HG03442 (cell line): ENCODE results near the gene VEGFA.

Experiments
- ATAC-seq: cut with Tn5 transposase; IDR thresholded peaks from one replicate; pipeline ENCODE4 v1.9.1; 2021; ENCODE audit warnings: mild to moderate bottlenecking, moderate library complexity; ENCODE audit not compliant: unreplicated experiment

The VEGFA gene

DNA sequence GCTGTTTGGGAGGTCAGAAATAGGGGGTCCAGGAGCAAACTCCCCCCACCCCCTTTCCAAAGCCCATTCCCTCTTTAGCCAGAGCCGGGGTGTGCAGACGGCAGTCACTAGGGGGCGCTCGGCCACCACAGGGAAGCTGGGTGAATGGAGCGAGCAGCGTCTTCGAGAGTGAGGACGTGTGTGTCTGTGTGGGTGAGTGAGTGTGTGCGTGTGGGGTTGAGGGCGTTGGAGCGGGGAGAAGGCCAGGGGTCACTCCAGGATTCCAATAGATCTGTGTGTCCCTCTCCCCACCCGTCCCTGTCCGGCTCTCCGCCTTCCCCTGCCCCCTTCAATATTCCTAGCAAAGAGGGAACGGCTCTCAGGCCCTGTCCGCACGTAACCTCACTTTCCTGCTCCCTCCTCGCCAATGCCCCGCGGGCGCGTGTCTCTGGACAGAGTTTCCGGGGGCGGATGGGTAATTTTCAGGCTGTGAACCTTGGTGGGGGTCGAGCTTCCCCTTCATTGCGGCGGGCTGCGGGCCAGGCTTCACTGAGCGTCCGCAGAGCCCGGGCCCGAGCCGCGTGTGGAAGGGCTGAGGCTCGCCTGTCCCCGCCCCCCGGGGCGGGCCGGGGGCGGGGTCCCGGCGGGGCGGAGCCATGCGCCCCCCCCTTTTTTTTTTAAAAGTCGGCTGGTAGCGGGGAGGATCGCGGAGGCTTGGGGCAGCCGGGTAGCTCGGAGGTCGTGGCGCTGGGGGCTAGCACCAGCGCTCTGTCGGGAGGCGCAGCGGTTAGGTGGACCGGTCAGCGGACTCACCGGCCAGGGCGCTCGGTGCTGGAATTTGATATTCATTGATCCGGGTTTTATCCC is at the start of gene VEGFA:
VEGFA (plus strand) TSS at position 686 of the 846 bp plus-strand sequence.
- ATAC-seq = peak; percentile 38

GRCh38 chr6:43720999-43721398 is 49.0 kb upstream of the VEGFA start:
- no peak for ATAC-seq

DNA sequence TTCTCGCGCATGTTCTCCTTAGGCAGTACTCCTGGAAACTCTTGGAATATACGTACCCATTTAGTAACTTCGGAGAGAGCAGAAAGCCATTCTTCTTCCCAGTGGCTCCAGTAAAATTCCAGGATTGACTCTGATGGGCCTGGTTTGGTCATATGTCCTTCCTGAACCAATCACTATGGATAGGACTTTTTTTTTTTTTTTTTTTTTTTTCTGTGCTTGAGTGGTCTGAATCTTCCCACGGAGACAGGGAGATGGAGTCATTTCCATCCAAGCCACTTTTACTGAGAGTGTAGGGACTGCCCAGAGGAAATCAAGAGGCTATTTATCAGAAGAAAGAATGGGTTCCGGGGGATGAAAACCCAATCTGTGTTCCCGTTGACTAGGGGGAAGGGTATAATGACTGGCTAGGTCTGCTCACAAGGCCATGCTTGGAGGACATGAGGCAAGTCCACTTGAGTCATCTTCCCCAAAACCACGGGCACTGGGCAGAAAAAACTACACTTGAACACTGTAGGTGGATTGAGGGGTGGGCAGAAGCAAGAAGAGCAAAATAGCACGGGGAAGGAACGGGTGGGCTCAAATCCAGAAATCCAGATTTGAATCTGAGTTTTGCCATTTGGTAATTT is 47.0 kb upstream of the VEGFA start:
- ATAC-seq = no peak

- peak; percentile 68 for ATAC-seq
These were observed 46.2 kb upstream of the VEGFA start for GRCh38 chr6:43723737-43724295.

DNA sequence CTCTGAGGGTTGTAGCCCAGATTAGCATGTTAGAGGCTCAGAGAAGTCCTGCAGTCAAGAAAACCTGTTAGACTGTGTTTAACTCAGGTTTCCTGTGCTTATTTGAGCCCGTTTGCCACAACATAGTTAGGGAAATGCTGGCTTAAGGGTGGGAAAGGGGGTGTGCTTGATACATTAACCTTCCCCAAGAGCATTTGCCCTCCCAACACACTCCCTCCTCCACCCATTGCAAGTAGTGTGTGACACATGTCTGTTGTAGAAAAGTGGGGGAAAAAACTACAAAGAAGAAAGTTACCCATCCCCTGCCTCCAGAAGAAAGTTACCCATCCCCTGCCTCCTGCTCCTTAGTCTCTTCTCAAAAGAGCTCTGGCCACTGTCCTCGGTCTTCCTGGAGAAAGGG is 45.7 kb upstream of the VEGFA start:
- ATAC-seq = no peak

DNA sequence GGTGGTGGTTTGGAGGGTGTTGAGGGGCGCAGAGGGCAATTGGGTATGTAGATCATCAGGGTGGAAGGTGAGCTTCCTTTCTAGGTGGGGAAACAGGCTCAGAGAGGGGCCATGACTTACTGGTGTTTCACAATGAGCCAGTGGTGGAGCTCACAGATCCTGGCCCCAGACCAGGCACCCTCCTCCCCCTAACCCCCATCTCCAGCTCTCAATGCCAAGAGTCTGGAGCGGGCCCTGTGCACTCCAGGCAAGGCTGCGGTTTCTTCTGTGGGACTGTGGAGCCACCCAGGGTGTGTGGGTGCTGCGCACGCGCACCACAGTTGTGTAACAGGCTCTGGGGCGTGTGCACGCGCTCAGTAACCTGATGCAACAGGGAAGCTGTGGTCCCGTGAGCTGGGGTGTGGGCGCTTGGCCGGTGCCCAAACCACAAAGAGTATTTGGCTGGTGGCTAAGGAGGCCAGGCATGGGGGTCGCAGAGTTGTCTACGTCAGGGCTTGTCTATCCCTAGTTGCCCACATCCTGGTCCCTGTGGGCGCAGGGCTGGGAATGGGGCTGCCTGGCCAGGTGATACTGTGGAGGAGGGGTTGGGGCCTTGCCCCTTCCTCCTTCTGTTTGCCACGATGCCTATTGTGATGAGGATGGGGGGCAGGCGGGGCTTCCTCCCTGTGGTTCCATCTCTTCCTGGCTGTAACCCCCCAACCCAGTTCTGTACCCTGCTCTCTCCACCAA is 44.9 kb upstream of the VEGFA start:
- peak; percentile 63 for ATAC-seq

- ATAC-seq = no peak
These were observed 44.1 kb upstream of the VEGFA start for GRCh38 chr6:43725643-43726580.

- ATAC-seq = no peak
These were observed 42.4 kb upstream of the VEGFA start for GRCh38 chr6:43727634-43728033.

GRCh38 chr6:43728586-43728985 is 41.4 kb upstream of the VEGFA start:
- ATAC-seq = no peak

DNA sequence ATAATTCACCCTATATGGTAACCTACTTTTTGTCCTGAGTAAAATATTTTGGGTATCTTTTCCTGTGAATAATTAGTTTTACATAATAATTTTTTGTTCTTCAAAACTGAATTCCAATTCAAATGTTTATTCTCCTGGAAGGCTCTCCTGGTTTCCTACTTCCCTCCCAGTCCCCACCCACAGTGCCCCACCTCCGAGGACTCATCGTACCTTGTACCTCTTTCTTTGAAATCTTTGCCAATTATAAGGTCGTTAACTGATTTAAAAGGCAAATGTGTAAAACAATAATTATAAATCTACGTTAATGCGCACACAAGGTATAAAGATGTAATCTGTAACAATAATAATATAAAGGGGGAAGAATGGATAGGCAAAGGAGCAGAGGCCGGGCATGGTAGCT is 40.5 kb upstream of the VEGFA start:
- no peak for ATAC-seq

GRCh38 chr6:43730634-43731033 is 39.4 kb upstream of the VEGFA start:
- no peak for ATAC-seq

DNA sequence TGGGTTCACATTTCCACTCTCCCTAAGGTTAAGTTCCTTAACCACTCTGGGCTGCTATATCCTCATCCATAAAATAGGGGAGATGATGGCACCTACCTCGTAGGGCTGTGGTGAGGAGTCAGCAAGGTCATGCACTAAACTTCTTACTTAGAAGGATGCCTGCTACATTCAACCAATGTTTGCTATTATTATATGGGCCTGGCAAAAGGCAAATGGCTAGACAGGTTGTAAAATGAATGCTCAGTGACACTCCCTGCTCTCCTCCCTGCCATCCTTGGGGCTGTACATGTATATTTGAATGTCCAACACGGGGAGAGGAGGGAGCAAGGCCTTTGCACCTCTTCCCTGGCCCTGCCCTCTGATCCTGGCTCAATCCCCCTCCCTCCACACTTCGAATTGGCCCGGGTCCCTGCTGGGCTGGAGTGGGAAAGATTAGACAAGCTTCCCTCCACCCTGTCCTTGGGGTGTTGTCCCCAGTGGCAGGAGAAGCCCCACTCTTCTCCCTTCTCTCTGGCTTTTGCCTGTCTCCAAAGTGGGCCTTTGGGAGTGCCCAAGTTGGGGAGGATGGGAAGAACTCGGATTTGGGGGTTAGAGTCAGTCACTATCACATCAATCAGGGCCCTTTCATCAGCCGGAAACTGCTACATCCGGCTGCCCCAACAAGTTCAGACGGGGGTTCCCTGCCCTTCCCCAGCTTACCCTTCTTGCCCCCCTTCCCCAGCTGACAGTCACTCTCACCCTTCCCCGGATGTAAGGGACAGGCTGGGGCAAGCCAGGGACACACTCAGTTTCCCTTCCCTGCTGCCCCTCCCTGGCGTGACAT is 36.3 kb upstream of the VEGFA start:
- peak; percentile 51 for ATAC-seq

GRCh38 chr6:43734294-43734665 is 35.7 kb upstream of the VEGFA start:
- no peak for ATAC-seq

DNA sequence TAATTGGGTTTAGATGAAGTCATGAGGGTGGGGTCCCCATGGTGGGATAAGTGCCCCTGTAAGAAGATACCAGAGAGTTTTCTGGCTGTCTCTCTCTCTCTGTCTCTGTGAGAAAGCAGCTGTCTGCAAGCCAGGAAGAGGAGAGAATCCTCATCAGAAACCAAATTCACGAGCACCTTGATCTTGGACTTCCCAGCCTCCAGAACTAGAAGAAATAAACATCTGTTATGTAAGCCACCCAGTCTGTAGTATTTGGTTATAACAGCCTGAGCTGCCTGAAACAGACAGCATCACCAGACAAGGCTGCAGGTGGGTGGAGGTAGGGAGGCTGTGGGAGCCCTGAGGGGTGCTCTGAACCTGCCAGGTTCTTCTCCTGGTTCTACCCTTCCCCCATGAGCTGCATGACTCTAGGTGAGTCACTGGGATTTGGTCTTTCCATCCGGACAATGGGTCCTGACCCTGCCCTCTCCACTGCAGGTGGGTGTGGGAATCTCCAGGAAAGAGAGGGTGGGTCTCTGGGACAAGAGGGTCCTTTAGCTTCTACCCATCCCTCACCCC is 34.3 kb upstream of the VEGFA start:
- no peak for ATAC-seq

- no peak for ATAC-seq
These were observed 33.7 kb upstream of the VEGFA start for GRCh38 chr6:43736211-43736786.

DNA sequence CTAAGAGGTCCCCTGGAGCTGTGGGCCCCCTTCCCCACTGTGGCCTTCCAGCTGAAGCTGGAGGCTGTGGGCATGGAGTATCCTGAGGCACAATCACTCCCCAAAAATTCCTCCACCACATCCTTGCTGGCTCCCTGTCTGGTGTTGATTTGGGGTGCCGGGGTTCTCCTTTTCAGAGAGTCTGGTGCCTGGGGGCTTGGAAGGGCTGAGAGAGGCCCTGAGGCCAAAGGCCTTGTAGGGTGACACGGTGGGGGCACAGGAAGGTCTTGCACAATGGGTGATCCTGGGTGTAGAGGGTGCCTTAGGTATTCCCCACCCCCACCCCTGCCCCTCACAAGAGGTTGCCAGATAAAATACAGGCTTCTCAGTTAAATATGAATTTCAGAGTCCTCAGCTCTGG is 33.2 kb upstream of the VEGFA start:
- ATAC-seq = no peak

- no peak for ATAC-seq
These were observed 32.5 kb upstream of the VEGFA start for GRCh38 chr6:43737272-43738081.

DNA sequence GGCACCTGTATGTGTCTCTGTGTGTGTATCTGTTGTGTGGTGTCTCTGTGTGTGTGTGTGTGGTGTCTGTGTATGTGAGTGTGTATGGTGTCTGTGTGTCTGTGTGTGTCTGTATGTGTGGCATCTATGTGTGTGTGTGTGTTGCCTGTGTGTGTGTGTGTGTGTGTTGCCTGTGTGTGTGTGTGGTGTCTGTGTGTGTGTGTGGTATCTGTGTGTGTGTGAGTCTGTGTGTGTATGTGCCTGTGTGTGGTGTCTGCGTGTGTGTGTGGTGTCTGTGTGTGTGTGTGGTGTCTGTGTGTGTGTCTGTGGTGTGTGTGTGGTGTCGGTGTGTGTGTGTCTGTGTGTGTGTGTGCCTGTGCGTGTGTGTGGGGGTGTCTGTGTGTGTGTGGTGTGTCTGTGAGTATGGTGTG is 31.7 kb upstream of the VEGFA start:
- ATAC-seq = no peak
